Sigmoid colon (tissue), 4 donors: Measurements from ENCODE around the gene ZNF850.

Experiments used
- CTCF ChIP-seq, 4 experiments: fragments of 450-650 bp in 3 of 4; fragments of 200-600 bp in 1 of 4; IDR thresholded peaks; one replicate each; pipeline ENCODE4 v1.5.1; 2016 to 2019; ENCODE audit warnings: antibody characterized with exemption in 4 of 4, mild to moderate bottlenecking in 3 of 4, moderate library complexity in 2 of 4
- EP300 ChIP-seq, 4 donors: sonication (generic); formaldehyde crosslinking; IDR thresholded peaks; one replicate each; pipeline ENCODE4 v1.6.1; 2017; ENCODE audit warnings: antibody characterized with exemption in 4 of 4
- POLR2A ChIP-seq, 2 donors: fragments of 450-650 bp; IDR thresholded peaks; one replicate each; pipeline ENCODE4 v1.6.1; 2016; ENCODE audit warnings: antibody characterized with exemption in 2 of 2, mild to moderate bottlenecking in 2 of 2, moderate library complexity in 2 of 2

- TF ChIP-seq CTCF (IDR thresholded peaks at IDR 0.05) (no peak), EP300 (IDR thresholded peaks at IDR 0.05) (no peak), POLR2A (IDR thresholded peaks at IDR 0.05) (no peak)
These were observed 49.2 kb upstream of the ZNF850 start for GRCh38 chr19:36821758-36822157.
